ENCODE results near the gene WWOX. TPM values are rescaled to one million over a fixed set of nuclear protein-coding genes. Genes with fewer than 3 reads are reported as not detected.

Gene WWOX
- total and polyA plus RNA-seq, 4 experiments from 2014 or later, result 10.4 to 23.1 (median 17.5) TPM

GRCh38 chr16:78788276-78788675, 688.8 kb downstream of the WWOX start:
- Mint-ChIP-seq H3K27me3 (no peaks in the 10 kb centered on the region), H3K27ac (no peak overlapping the region), H3K36me3 (no peaks in the 10 kb centered on the region), H3K4me1 (peaks cover 4 to 12% (median 7%) of the 10 kb centered on the region in 4 donors), H3K4me3 (no peak overlapping the region), H3K9me3 (peaks cover 0 to 2% (median 0%) of the 10 kb centered on the region in 8 donors)
- intact Hi-C loops (cut with micrococcal nuclease), result no loop called here
- Histone ChIP-seq H3K9me3 (ENCODE audit: control insufficient read depth in 1 of 2, low read length in 2 of 2) (no peaks in the 10 kb centered on the region), H3K4me3 (ENCODE audit: low read length in 2 of 2) (no peak overlapping the region), H3K27me3 (ENCODE audit: insufficient read depth, low read length) (no peaks in the 10 kb centered on the region), H3K4me1 (ENCODE audit: insufficient read depth, low read length) (peaks cover 6% of the 10 kb centered on the region), H3K27ac (ENCODE audit: low read depth, low read length) (no peak overlapping the region), H3K36me3 (ENCODE audit: insufficient read depth, low read length) (no peaks in the 10 kb centered on the region)
- ChIA-PET POLR2A (ENCODE audit: partially characterized antibody) (no interaction called here), CTCF (ENCODE audit: partially characterized antibody) (no interaction called here)
- no peak for DNase-seq

- Mint-ChIP-seq H3K27ac (no peak overlapping the region), H3K27me3 (no peaks in the 10 kb centered on the region), H3K36me3 (no peaks in the 10 kb centered on the region), H3K4me1 (peaks cover 4 to 12% (median 7%) of the 10 kb centered on the region in 4 donors), H3K9me3 (peaks cover 0 to 2% (median 0%) of the 10 kb centered on the region in 8 donors), H3K4me3 (no peak overlapping the region)
- POLR2A ChIA-PET (ENCODE audit: partially characterized antibody), result no interaction called here
- Histone ChIP-seq H3K27me3 (ENCODE audit: insufficient read depth, low read length) (no peaks in the 10 kb centered on the region), H3K36me3 (ENCODE audit: insufficient read depth, low read length) (no peaks in the 10 kb centered on the region), H3K4me3 (ENCODE audit: low read length in 2 of 2) (no peak overlapping the region), H3K27ac (ENCODE audit: low read depth, low read length) (no peak overlapping the region), H3K4me1 (ENCODE audit: insufficient read depth, low read length) (peaks cover 6% of the 10 kb centered on the region), H3K9me3 (ENCODE audit: control insufficient read depth in 1 of 2, low read length in 2 of 2) (no peaks in the 10 kb centered on the region)
- CTCF ChIA-PET (ENCODE audit: partially characterized antibody), result no interaction called here
- DNase-seq, result no peak
- intact Hi-C loops (cut with micrococcal nuclease), result no loop called here
Measured at GRCh38 chr16:78788696-78789095, 689.2 kb downstream of the WWOX start.

- no peaks in the 10 kb centered on the region for H3K27me3 ChIP-seq (ENCODE audit: insufficient read depth, low read length)
- Mint-ChIP-seq H3K27ac (no peak overlapping the region), H3K36me3 (no peaks in the 10 kb centered on the region), H3K4me3 (no peak overlapping the region), H3K27me3 (no peaks in the 10 kb centered on the region), H3K4me1 (peaks cover 8 to 15% (median 9%) of the 10 kb centered on the region in 4 donors), H3K9me3 (peaks cover 0 to 2% (median 0%) of the 10 kb centered on the region in 8 donors)
- no peak overlapping the region for H3K4me3 ChIP-seq (ENCODE audit: low read length in 2 of 2)
- ChIA-PET POLR2A (ENCODE audit: partially characterized antibody) (no interaction called here), CTCF (ENCODE audit: partially characterized antibody) (no interaction called here)
- no peaks in the 10 kb centered on the region for H3K36me3 ChIP-seq (ENCODE audit: insufficient read depth, low read length)
- no peaks in the 10 kb centered on the region for H3K9me3 ChIP-seq (ENCODE audit: control insufficient read depth in 1 of 2, low read length in 2 of 2)
- no peak overlapping the region for H3K27ac ChIP-seq (ENCODE audit: low read depth, low read length)
- H3K4me1 ChIP-seq (ENCODE audit: insufficient read depth, low read length), result peaks cover 6% of the 10 kb centered on the region
- DNase-seq, result no peak
- intact Hi-C loops (cut with micrococcal nuclease), result no loop called here
Measured at GRCh38 chr16:78789561-78789960, 690.1 kb downstream of the WWOX start.

GRCh38 chr16:78791011-78791410, 691.6 kb downstream of the WWOX start:
- intact Hi-C loops (cut with micrococcal nuclease), result no loop called here
- H3K27ac ChIP-seq (ENCODE audit: low read depth, low read length), result no peak overlapping the region
- DNase-seq, result no peak
- no peaks in the 10 kb centered on the region for H3K27me3 Mint-ChIP-seq
- H3K27me3 ChIP-seq (ENCODE audit: insufficient read depth, low read length), result no peaks in the 10 kb centered on the region
- no peak overlapping the region for H3K4me3 ChIP-seq (ENCODE audit: low read length in 2 of 2)
- peak overlapping the region in 3 of 7 donors; percentile 39 to 72 (median 55) for H3K27ac Mint-ChIP-seq
- peaks cover 14 to 25% (median 19%) of the 10 kb centered on the region in 4 donors for H3K4me1 Mint-ChIP-seq
- H3K36me3 ChIP-seq (ENCODE audit: insufficient read depth, low read length), result no peaks in the 10 kb centered on the region
- no peaks in the 10 kb centered on the region for H3K36me3 Mint-ChIP-seq
- no peak overlapping the region for H3K4me3 Mint-ChIP-seq
- H3K9me3 Mint-ChIP-seq, result peaks cover 0 to 2% (median 0%) of the 10 kb centered on the region in 8 donors
- CTCF ChIA-PET (ENCODE audit: partially characterized antibody), result no interaction called here
- POLR2A ChIA-PET (ENCODE audit: partially characterized antibody), result no interaction called here
- H3K4me1 ChIP-seq (ENCODE audit: insufficient read depth, low read length), result peaks cover 18% of the 10 kb centered on the region
- H3K9me3 ChIP-seq (ENCODE audit: control insufficient read depth in 1 of 2, low read length in 2 of 2), result no peaks in the 10 kb centered on the region

- H3K27ac Mint-ChIP-seq, result peak overlapping the region in 1 of 7 donors; percentile 19
- H3K36me3 Mint-ChIP-seq, result no peaks in the 10 kb centered on the region
- POLR2A ChIA-PET (ENCODE audit: partially characterized antibody), result no interaction called here
- H3K9me3 ChIP-seq (ENCODE audit: control insufficient read depth in 1 of 2, low read length in 2 of 2), result no peaks in the 10 kb centered on the region
- H3K4me3 ChIP-seq (ENCODE audit: low read length in 2 of 2), result no peak overlapping the region
- peaks cover 0 to 2% (median 0%) of the 10 kb centered on the region in 8 donors for H3K9me3 Mint-ChIP-seq
- no peak overlapping the region for H3K4me3 Mint-ChIP-seq
- no peak for DNase-seq
- intact Hi-C loops (cut with micrococcal nuclease), result no loop called here
- peaks cover 18% of the 10 kb centered on the region for H3K4me1 ChIP-seq (ENCODE audit: insufficient read depth, low read length)
- no peak overlapping the region for H3K27ac ChIP-seq (ENCODE audit: low read depth, low read length)
- CTCF ChIA-PET (ENCODE audit: partially characterized antibody), result interaction anchor here (0.6 kb wide), 1 partner anchor 170 kb away, joined by 4 read pairs; no protein-coding TSS in a partner anchor
- H3K27me3 ChIP-seq (ENCODE audit: insufficient read depth, low read length), result no peaks in the 10 kb centered on the region
- peaks cover 14 to 25% (median 21%) of the 10 kb centered on the region in 4 donors for H3K4me1 Mint-ChIP-seq
- H3K27me3 Mint-ChIP-seq, result no peaks in the 10 kb centered on the region
- H3K36me3 ChIP-seq (ENCODE audit: insufficient read depth, low read length), result no peaks in the 10 kb centered on the region
Measured at GRCh38 chr16:78791926-78792325, 692.5 kb downstream of the WWOX start.

- Mint-ChIP-seq H3K27me3 (no peaks in the 10 kb centered on the region), H3K9me3 (peaks cover 0 to 1% (median 0%) of the 10 kb centered on the region in 8 donors), H3K4me3 (no peak overlapping the region), H3K27ac (no peak overlapping the region), H3K4me1 (peaks cover 14 to 25% (median 18%) of the 10 kb centered on the region in 4 donors), H3K36me3 (no peaks in the 10 kb centered on the region)
- CTCF ChIA-PET (ENCODE audit: partially characterized antibody), result no interaction called here
- peaks cover 18% of the 10 kb centered on the region for H3K4me1 ChIP-seq (ENCODE audit: insufficient read depth, low read length)
- H3K36me3 ChIP-seq (ENCODE audit: insufficient read depth, low read length), result no peaks in the 10 kb centered on the region
- POLR2A ChIA-PET (ENCODE audit: partially characterized antibody), result no interaction called here
- H3K4me3 ChIP-seq (ENCODE audit: low read length in 2 of 2), result no peak overlapping the region
- H3K9me3 ChIP-seq (ENCODE audit: control insufficient read depth in 1 of 2, low read length in 2 of 2), result no peaks in the 10 kb centered on the region
- intact Hi-C loops (cut with micrococcal nuclease), result no loop called here
- no peak for DNase-seq
- H3K27me3 ChIP-seq (ENCODE audit: insufficient read depth, low read length), result no peaks in the 10 kb centered on the region
- no peak overlapping the region for H3K27ac ChIP-seq (ENCODE audit: low read depth, low read length)
Measured at GRCh38 chr16:78792952-78793351, 693.5 kb downstream of the WWOX start.

GRCh38 chr16:78794581-78795250, 695.3 kb downstream of the WWOX start:
- Histone ChIP-seq H3K4me1 (ENCODE audit: insufficient read depth, low read length) (peaks cover 18% of the 10 kb centered on the region), H3K27ac (ENCODE audit: low read depth, low read length) (no peak overlapping the region), H3K27me3 (ENCODE audit: insufficient read depth, low read length) (no peaks in the 10 kb centered on the region), H3K36me3 (ENCODE audit: insufficient read depth, low read length) (no peaks in the 10 kb centered on the region), H3K9me3 (ENCODE audit: control insufficient read depth in 1 of 2, low read length in 2 of 2) (no peaks in the 10 kb centered on the region), H3K4me3 (ENCODE audit: low read length in 2 of 2) (no peak overlapping the region)
- H3K9me3 Mint-ChIP-seq, result peaks cover 0 to 1% (median 0%) of the 10 kb centered on the region in 8 donors
- DNase-seq, result no peak
- ChIA-PET POLR2A (ENCODE audit: partially characterized antibody) (no interaction called here), CTCF (ENCODE audit: partially characterized antibody) (no interaction called here)
- no peaks in the 10 kb centered on the region for H3K36me3 Mint-ChIP-seq
- H3K4me1 Mint-ChIP-seq, result peaks cover 14 to 25% (median 18%) of the 10 kb centered on the region in 4 donors
- intact Hi-C loops (cut with micrococcal nuclease), result no loop called here
- no peaks in the 10 kb centered on the region for H3K27me3 Mint-ChIP-seq
- peak overlapping the region in 4 of 8 donors; percentile 3 to 41 (median 18) for H3K4me3 Mint-ChIP-seq
- peak overlapping the region in 3 of 7 donors; percentile 10 to 75 (median 65) for H3K27ac Mint-ChIP-seq
